ENCODE data around the gene ITGAL.
A peak's percentile ranks its signal among the peaks of the same experiment; 100 is the strongest.

The ITGAL gene

DNA sequence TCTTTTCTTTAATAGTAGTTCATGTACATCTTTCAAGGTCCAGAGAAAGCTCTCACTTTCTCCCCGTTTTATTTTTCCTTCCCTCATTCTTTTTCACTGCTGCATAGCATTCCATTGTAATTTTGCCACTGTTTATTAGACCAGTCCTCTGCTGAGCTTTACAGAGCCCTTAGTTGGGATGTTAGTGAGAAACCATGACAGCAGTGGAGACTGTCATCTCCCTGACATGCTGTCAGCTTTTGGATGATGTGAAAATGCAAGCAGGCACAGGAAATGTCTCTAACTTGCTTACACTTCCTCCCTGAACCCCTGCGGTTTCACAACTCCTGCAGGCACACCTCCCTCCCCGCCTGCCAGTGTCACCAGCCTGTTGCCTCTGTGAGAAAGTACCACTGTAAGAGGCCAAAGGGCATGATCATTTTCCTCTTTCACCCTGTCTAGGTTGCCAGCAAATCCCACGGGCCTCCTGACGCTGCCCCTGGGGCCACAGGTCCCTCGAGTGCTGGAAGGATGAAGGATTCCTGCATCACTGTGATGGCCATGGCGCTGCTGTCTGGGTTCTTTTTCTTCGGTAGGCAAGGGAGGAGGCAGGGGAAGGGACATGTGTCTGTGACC, at the start of gene ITGAL:
Gene ITGAL (plus strand): TSS at position 415 of the 615 bp plus-strand sequence. CDS start 96 bp downstream, at position 511.
- Histone ChIP-seq H3K79me2 (ENCODE audit: insufficient read depth, low read length) (no peaks in the 10 kb centered on the region), H3K9ac (ENCODE audit: low read depth, low read length) (peak within 1 kb of the TSS; percentile 59), H3K4me3 (ENCODE audit: low read depth in 1 of 2, low read length in 2 of 2) (peak within 1 kb of the TSS in 1 of 2 experiments; percentile 58; a peak in 3 of 4 replicates), H3K4me2 (ENCODE audit: insufficient read depth, low read length) (peak within 1 kb of the TSS; percentile 78), H3K9me3 (ENCODE audit: insufficient read depth, low read length, severe bottlenecking) (no peaks in the 10 kb centered on the region), H3K4me1 (ENCODE audit: insufficient read depth, low read length) (peaks cover 39% of the 10 kb centered on the region), H2AFZ (ENCODE audit: low read depth, low read length) (peak within 1 kb of the TSS; percentile 70), H4K20me1 (ENCODE audit: insufficient read depth, low read length) (no peaks in the 10 kb centered on the region), H3K36me3 (ENCODE audit: insufficient read depth, low read length) (no peaks in the 10 kb centered on the region), H3K27ac (ENCODE audit: low read length) (peak within 1 kb of the TSS; percentile 86), H3K27me3 (ENCODE audit: insufficient read depth, low read length, poor library complexity) (no peaks in the 10 kb centered on the region)
- DNase-seq, result peak; percentile 89
- peak; percentile 97 for ATAC-seq (ENCODE audit: insufficient read depth, low read depth)
- no peak for TF ChIP-seq CTCF (IDR thresholded peaks at IDR 0.05; ENCODE audit: borderline replicate concordance, extremely low read depth, low read length, poor library complexity, severe bottlenecking)
- TF ChIP-seq EZH2 (IDR thresholded peaks at IDR 0.05; ENCODE audit: borderline replicate concordance, low read depth, low read length, severe bottlenecking), result no peak

- Histone ChIP-seq H3K4me2 (ENCODE audit: insufficient read depth, low read length) (peak overlapping the region; percentile 88), H3K4me1 (ENCODE audit: insufficient read depth, low read length) (peaks cover 33% of the 10 kb centered on the region), H3K36me3 (ENCODE audit: insufficient read depth, low read length) (peaks cover 48% of the 10 kb centered on the region), H4K20me1 (ENCODE audit: insufficient read depth, low read length) (peaks cover 10% of the 10 kb centered on the region; the same call in 1 of the 2 replicates), H3K27me3 (ENCODE audit: insufficient read depth, low read length, poor library complexity) (no peaks in the 10 kb centered on the region), H3K9me3 (ENCODE audit: insufficient read depth, low read length, severe bottlenecking) (no peaks in the 10 kb centered on the region), H3K79me2 (ENCODE audit: insufficient read depth, low read length) (peaks cover 46% of the 10 kb centered on the region), H2AFZ (ENCODE audit: low read depth, low read length) (no peak overlapping the region), H3K27ac (ENCODE audit: low read length) (no peak overlapping the region), H3K9ac (ENCODE audit: low read depth, low read length) (no peak overlapping the region), H3K4me3 (ENCODE audit: low read depth in 1 of 2, low read length in 2 of 2) (peak overlapping the region in 1 of 2 experiments; percentile 80; a peak in 1 of 4 replicates)
- no peak for ATAC-seq (ENCODE audit: insufficient read depth, low read depth)
- TF ChIP-seq EZH2 (IDR thresholded peaks at IDR 0.05; ENCODE audit: borderline replicate concordance, low read depth, low read length, severe bottlenecking) (no peak), CTCF (IDR thresholded peaks at IDR 0.05; ENCODE audit: borderline replicate concordance, extremely low read depth, low read length, poor library complexity, severe bottlenecking) (no peak)
- DNase-seq, result no peak
Observed at GRCh38 chr16:30428055-30428454, 44.5 kb upstream of the ITGAL start.

DNA sequence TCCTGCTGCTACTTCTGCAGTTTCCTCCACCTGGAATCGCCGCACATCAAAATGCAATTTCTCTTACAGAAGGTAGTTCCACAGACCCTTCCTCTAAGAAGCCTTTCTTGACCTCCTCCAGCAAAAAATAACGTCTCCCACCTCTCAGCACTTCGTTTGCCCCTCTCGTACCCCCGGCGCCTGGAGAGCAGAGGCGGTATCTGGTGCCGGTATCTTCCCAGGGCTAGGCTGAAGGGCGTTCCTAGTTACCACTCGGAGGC, 43.2 kb upstream of the ITGAL start:
- H3K79me2 ChIP-seq (ENCODE audit: insufficient read depth, low read length), result peaks cover 46% of the 10 kb centered on the region
- H3K9me3 ChIP-seq (ENCODE audit: insufficient read depth, low read length, severe bottlenecking), result no peaks in the 10 kb centered on the region
- peaks cover 35% of the 10 kb centered on the region for H3K36me3 ChIP-seq (ENCODE audit: insufficient read depth, low read length)
- no peak for TF ChIP-seq EZH2 (IDR thresholded peaks at IDR 0.05; ENCODE audit: borderline replicate concordance, low read depth, low read length, severe bottlenecking)
- TF ChIP-seq CTCF (IDR thresholded peaks at IDR 0.05; ENCODE audit: borderline replicate concordance, extremely low read depth, low read length, poor library complexity, severe bottlenecking), result no peak
- peak overlapping the region; percentile 81 for H2AFZ ChIP-seq (ENCODE audit: low read depth, low read length)
- H3K4me2 ChIP-seq (ENCODE audit: insufficient read depth, low read length), result peak overlapping the region; percentile 88
- peak overlapping the region; percentile 80 for H3K9ac ChIP-seq (ENCODE audit: low read depth, low read length)
- no peak for DNase-seq
- H3K27me3 ChIP-seq (ENCODE audit: insufficient read depth, low read length, poor library complexity), result no peaks in the 10 kb centered on the region
- peak overlapping the region; percentile 74 for H3K27ac ChIP-seq (ENCODE audit: low read length)
- peaks cover 33% of the 10 kb centered on the region for H3K4me1 ChIP-seq (ENCODE audit: insufficient read depth, low read length)
- H3K4me3 ChIP-seq (ENCODE audit: low read depth in 1 of 2, low read length in 2 of 2), result peak overlapping the region; percentile 56 to 80
- peaks cover 10% of the 10 kb centered on the region; the same call in 1 of the 2 replicates for H4K20me1 ChIP-seq (ENCODE audit: insufficient read depth, low read length)
- no peak; the same call in 2 of the 3 replicates for ATAC-seq (ENCODE audit: insufficient read depth, low read depth)
